C4-2B (cell line): ENCODE measurements around the gene QSOX2.

Source experiments
- ZFX ChIP-seq: fragments of 450-650 bp; IDR thresholded peaks from 2 replicates; pipeline ENCODE4 v1.6.1; 2017
- TF ChIP-seq, protein P1 (sequence below): fragments of 450-650 bp; conservative IDR thresholded peaks from 2 replicates; pipeline ENCODE4 v1.5.1; 2017; ENCODE audit warnings: mild to moderate bottlenecking

DNA sequence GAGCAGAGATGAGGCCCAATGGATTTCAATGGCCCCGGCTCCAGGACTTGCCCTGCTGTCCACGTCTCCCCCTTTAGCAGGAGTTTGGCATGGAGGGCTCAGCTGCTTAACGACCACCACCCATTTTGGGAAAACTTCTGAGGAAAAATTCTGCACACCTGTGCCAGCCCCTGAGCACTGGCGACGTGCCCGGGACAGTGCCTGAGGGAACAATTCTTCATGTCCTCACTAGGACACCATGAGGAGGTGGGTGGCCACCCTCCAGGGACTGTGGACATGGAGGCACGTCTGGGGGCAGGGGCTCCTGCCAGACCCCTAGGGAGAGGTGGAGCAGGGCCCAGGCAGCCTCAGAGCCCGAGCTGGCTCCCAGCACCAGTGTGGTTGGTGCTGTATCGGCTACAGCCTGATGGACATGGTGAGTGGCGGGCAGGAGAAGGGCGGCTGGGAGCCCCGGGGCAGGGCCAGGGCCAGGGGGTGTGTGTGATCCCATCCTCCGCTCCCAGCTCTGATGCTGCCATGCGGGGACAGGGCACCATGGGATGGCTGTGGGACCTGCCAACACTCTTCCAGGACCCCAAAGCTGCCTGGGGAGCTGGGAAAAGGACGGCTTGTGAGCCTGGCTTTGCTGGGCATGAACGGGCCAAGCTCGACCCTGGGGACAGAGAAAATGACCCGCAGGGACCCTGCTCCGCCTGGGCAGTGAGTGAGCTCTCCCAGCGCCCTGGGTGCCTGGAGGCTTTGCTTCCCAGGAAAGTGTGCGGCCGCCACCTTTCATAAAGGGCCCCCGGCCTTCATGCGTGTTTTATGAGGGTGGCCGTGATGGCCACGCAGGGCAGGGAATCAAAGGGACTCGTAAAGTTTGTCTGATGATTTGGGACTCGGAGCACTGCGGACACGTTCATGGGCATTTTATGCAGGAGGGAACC, 3.6 kb upstream of the QSOX2 start:
- TF ChIP-seq, protein P1, sequence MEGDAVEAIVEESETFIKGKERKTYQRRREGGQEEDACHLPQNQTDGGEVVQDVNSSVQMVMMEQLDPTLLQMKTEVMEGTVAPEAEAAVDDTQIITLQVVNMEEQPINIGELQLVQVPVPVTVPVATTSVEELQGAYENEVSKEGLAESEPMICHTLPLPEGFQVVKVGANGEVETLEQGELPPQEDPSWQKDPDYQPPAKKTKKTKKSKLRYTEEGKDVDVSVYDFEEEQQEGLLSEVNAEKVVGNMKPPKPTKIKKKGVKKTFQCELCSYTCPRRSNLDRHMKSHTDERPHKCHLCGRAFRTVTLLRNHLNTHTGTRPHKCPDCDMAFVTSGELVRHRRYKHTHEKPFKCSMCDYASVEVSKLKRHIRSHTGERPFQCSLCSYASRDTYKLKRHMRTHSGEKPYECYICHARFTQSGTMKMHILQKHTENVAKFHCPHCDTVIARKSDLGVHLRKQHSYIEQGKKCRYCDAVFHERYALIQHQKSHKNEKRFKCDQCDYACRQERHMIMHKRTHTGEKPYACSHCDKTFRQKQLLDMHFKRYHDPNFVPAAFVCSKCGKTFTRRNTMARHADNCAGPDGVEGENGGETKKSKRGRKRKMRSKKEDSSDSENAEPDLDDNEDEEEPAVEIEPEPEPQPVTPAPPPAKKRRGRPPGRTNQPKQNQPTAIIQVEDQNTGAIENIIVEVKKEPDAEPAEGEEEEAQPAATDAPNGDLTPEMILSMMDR = no peak
- no peak for TF ChIP-seq ZFX
